Transverse colon (tissue), 3 donors: ENCODE data around the gene PRR33.

ENCODE experiments used
- POLR2A ChIP-seq: fragments of 450-650 bp; IDR thresholded peaks from one replicate; pipeline ENCODE4 v1.6.1; 2016; ENCODE audit warnings: antibody characterized with exemption, mild to moderate bottlenecking, moderate library complexity
- TF ChIP-seq, protein P1 (sequence below), 5 experiments: fragments of 200-600 bp in 3 of 5; fragments of 450-650 bp in 2 of 5; sonication (generic) in 3 of 5; IDR thresholded peaks; 1 replicate in 2 of 5; 2 replicates in 3 of 5; pipeline ENCODE4 v1.5.1; 2016 to 2017; ENCODE audit warnings: antibody characterized with exemption in 5 of 5, inconsistent platforms in 3 of 5, mild to moderate bottlenecking in 2 of 5, moderate library complexity in 1 of 5

DNA sequence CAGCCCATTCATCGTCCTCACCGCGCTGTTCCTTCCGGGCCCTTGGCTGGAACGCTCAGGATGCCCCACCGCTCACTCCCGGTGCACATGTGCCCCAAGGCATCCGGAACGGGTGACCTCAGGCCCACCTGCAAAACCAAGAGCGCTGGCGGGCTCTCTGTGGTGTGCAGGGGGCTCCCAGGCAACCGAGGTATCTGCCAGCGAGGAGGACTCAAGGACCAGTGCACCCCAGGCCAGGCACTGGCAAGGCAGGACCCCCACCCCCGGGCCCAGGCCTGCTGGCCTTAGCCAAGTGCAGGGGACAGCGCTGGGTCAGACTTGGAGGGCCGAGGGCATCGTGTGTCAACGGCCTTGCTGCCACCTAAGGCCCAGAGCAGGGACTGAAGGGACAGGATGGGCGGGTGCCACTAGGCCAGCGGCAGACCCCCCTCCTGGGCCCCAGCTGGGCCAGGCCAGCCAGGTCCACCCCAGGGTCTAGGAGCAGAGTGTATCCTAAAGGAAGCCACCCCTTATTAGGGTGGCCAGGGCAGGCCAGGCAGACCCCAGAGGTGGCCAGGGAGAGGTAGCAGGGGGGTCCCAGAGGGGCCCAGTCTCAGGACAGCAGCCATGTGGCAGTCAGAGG, 36.3 kb upstream of the PRR33 start:
- TF ChIP-seq, protein P1, sequence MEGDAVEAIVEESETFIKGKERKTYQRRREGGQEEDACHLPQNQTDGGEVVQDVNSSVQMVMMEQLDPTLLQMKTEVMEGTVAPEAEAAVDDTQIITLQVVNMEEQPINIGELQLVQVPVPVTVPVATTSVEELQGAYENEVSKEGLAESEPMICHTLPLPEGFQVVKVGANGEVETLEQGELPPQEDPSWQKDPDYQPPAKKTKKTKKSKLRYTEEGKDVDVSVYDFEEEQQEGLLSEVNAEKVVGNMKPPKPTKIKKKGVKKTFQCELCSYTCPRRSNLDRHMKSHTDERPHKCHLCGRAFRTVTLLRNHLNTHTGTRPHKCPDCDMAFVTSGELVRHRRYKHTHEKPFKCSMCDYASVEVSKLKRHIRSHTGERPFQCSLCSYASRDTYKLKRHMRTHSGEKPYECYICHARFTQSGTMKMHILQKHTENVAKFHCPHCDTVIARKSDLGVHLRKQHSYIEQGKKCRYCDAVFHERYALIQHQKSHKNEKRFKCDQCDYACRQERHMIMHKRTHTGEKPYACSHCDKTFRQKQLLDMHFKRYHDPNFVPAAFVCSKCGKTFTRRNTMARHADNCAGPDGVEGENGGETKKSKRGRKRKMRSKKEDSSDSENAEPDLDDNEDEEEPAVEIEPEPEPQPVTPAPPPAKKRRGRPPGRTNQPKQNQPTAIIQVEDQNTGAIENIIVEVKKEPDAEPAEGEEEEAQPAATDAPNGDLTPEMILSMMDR (IDR thresholded peaks at IDR 0.05): no peak
- TF ChIP-seq POLR2A: no peak
